ENCODE data around the gene PCNX3. TPM values are rescaled to one million over a fixed set of nuclear protein-coding genes. Genes with fewer than 3 reads are reported as not detected.

PCNX3 gene
- total RNA-seq, 4 donors from 2014 or later = 21.0 to 53.4 (median 29.8) TPM

- WGBS, 2 donors = 7 to 9% methylated on average over 11 of the region's 11 CpGs
- Histone ChIP-seq H3K27ac (peak overlapping the region; percentile 68 to 95 (median 91)), H3K36me3 (peaks cover 0 to 1% (median 0%) of the 10 kb centered on the region in 3 donors), H3K4me1 (peaks cover 0 to 80% (median 62%) of the 10 kb centered on the region in 4 donors), H3K9me3 (no peaks in the 10 kb centered on the region), H3K27me3 (no peaks in the 10 kb centered on the region), H3K4me3 (peak overlapping the region; percentile 35 to 81 (median 56))
- DNase-seq (ENCODE audit: low spot score in 2 of 2) = no peak
- TF ChIP-seq EP300 (IDR thresholded peaks at IDR 0.05) = no peak
- peak; percentile 16 to 36 (median 23) for TF ChIP-seq CTCF (IDR thresholded peaks at IDR 0.05)
- TF ChIP-seq POLR2A (IDR thresholded peaks at IDR 0.05) = no peak
These were observed 43.6 kb upstream of the PCNX3 start for GRCh38 chr11:65571940-65572339.

DNA sequence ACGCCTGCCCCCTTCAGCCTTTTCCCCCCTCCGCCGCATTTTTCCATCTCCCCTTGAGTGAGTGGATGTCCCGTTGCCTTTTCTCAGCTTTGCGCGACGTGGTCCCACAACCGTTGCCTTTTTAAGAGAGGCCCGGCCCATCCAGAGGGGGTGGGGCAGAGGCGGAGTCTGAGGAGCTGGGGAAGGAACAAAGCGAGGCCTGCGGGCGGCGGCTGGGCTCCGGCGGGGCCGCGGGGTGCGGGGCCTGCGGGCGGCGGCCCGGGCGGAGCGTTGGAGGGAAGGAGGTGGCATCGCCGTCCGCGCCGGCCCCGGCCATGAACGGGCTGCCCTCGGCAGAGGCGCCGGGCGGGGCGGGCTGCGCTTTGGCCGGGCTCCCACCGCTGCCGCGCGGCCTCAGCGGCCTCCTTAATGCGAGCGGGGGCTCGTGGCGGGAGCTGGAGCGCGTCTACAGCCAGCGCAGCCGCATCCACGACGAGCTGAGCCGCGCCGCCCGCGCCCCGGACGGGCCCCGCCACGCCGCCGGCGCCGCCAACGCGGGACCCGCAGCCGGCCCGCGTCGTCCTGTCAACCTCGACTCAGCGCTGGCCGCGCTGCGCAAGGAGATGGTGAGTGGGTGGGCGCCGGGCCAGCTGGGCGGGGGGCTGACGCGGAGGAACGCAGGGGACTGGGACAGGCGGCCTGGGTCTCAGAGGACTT is 43.1 kb upstream of the PCNX3 start, which contains the start of gene FAM89B:
TSS of gene FAM89B (plus strand) at position 183 of the 696 bp plus-strand sequence. CDS start at position 315, 132 bp downstream.
- Histone ChIP-seq H3K27ac (peak within 1 kb of the TSS; percentile 68 to 95 (median 94)), H3K27me3 (no peaks in the 10 kb centered on the region), H3K4me3 (peak within 1 kb of the TSS; percentile 60 to 88 (median 71)), H3K36me3 (no peaks in the 10 kb centered on the region), H3K4me1 (peaks cover 0 to 80% (median 68%) of the 10 kb centered on the region in 4 donors), H3K9me3 (no peaks in the 10 kb centered on the region)
- peak; percentile 92 to 94 for DNase-seq (ENCODE audit: low spot score in 2 of 2)
- peak in 1 of 2 donors; percentile 70 for TF ChIP-seq EP300 (IDR thresholded peaks at IDR 0.05)
- TF ChIP-seq POLR2A (IDR thresholded peaks at IDR 0.05) = peak in 1 of 2 donors; percentile 74
- peak in 1 of 5 experiments; percentile 28 for TF ChIP-seq CTCF (IDR thresholded peaks at IDR 0.05)
- WGBS, 2 donors = 0 to 1% methylated on average over 28 to 30 of the region's 86 CpGs

DNA sequence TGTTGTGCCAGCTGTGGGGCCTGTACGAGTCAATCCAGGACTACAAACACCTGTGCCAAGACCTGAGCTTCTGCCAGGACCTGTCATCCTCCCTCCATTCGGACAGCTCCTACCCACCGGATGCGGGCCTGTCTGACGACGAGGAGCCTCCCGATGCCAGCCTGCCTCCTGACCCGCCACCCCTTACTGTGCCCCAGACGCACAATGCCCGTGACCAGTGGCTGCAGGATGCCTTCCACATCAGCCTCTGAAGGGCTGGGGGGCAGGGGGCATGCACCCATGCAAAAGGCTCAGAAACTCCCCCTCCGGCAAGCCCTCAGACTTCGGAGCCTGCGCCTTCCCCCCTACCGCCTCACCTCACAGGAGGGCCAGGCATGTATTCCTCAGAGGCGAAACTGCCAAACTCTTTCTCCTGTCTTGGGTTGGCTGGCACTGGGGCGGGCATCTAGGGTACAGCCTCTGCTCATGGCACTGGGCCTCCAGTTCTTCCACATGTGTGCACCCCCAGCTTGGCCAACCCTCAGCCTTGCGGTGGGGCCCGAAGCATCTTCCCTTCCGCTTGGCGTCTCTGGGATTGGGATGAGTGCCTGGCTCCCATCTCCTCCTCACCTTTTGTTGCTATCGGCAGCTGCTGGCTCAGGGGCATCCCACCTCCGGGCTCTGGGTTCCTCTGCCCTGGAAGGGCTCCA is 42.0 kb upstream of the PCNX3 start:
- H3K36me3 ChIP-seq = no peaks in the 10 kb centered on the region
- TF ChIP-seq CTCF (IDR thresholded peaks at IDR 0.05) (no peak), EP300 (IDR thresholded peaks at IDR 0.05) (no peak), POLR2A (IDR thresholded peaks at IDR 0.05) (no peak)
- H3K9me3 ChIP-seq = no peaks in the 10 kb centered on the region
- no peak for DNase-seq (ENCODE audit: low spot score in 2 of 2)
- peak overlapping the region; percentile 52 to 81 (median 56) for H3K4me3 ChIP-seq
- H3K27me3 ChIP-seq = no peaks in the 10 kb centered on the region
- H3K4me1 ChIP-seq = peaks cover 0 to 80% (median 72%) of the 10 kb centered on the region in 4 donors
- WGBS, 2 donors = 17 to 28% methylated on average over 20 to 21 of the region's 22 CpGs
- peak overlapping the region; percentile 68 to 95 (median 94) for H3K27ac ChIP-seq

DNA sequence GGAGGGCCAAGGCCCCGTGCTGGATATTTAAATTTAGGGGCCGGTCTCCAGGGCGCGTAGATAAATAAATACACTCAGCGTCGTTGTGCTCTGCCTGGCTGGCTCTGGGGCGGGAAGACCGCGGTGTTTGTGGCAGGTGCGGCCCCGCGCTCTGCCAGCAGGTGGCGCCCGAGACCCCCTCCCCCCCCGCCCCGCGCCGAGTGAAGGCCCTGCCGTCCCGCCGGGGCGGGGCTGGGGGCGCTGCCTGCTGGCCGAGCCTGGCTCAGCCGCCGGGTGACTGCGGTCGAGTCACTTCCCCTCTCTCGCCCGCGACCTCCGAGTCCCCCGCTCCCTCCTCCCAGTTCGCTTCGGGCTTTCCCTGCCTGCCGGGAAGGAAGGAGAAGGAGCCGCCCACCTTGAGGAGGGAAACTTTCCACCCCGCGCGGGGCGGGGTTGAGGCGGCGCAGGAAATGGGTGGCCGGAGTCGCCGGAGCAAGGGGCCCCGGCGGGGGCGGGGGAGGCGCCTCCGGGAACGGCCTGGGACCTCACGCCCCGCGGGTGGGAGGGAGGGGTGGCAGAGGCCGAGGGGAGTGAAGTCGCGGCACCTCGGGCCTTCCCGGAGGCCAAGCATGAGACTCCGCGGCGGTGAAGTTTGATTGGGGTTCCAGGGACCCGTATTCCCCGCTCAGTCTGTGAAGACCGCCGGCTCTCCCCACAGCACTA is 41.3 kb upstream of the PCNX3 start:
- no peaks in the 10 kb centered on the region for H3K9me3 ChIP-seq
- TF ChIP-seq CTCF (IDR thresholded peaks at IDR 0.05) (peak; percentile 96 to 99 (median 98)), EP300 (IDR thresholded peaks at IDR 0.05) (peak; percentile 56 to 92), POLR2A (IDR thresholded peaks at IDR 0.05) (no peak)
- H3K27ac ChIP-seq = peak overlapping the region; percentile 75 to 95 (median 94)
- peaks cover 0 to 80% (median 67%) of the 10 kb centered on the region in 4 donors for H3K4me1 ChIP-seq
- 1 to 3% methylated on average over 11 to 57 of the region's 67 CpGs for WGBS, 2 donors
- peak; percentile 69 to 76 for DNase-seq (ENCODE audit: low spot score in 2 of 2)
- no peaks in the 10 kb centered on the region for H3K27me3 ChIP-seq
- H3K36me3 ChIP-seq = peaks cover 0 to 5% (median 0%) of the 10 kb centered on the region in 3 donors
- peak overlapping the region; percentile 53 to 81 (median 60) for H3K4me3 ChIP-seq
